A549 treated with Mapracorat at 1 μM for 4 hours (cell line): ENCODE data around the gene ASTN1. TPM values are rescaled to one million over a fixed set of nuclear protein-coding genes. Genes with fewer than 3 reads are reported as not detected.

ENCODE experiments used
- total RNA-seq: library from RNA; stranded (reverse); fragments of 200-300 nt; extraction: Qiagen RNA extraction; gene quantifications from 5 replicates; pipeline ENCODE4 v1.2.3, GENCODE V29; 2022

The ASTN1 gene
- total RNA-seq, result not detected in 5 replicates

DNA sequence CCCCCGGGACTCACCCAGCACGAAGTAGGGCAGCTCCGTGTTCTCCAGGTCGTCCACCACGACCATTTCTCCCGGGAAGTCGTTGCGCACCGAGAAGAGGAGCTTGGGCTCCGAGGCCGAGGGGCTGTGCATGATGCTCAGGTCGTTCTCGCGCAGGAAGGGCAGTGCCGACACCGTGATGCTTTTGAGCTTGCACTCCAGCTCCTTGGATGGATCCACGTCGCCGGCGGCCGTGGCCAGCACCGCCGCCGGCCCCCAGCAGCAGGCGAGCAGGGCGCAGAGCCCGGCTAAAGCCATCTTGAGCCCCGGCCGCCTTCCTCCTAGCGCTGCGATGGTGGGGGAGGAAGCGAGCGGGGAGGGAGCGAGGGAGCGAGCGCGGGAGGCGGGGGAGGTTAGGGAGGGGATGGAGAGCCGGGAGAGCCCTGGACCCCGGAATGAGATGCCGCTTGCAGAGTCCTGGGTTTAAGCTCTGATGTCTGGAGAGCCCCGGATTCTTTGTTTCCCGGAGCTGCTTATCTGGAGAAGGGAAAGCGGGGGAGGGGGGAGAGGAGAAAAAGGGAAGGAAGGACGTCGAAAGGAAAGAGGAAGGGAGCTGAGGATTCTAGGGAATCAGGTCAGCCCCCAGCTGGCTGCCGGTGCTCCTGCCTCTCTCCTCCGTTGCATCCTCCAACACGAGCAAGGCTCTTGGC lies at the start of gene ASTN1:
ASTN1 (minus strand) TSS at position 333 of the 689 bp plus-strand sequence; CDS start at position 297, 36 bp downstream.

DNA sequence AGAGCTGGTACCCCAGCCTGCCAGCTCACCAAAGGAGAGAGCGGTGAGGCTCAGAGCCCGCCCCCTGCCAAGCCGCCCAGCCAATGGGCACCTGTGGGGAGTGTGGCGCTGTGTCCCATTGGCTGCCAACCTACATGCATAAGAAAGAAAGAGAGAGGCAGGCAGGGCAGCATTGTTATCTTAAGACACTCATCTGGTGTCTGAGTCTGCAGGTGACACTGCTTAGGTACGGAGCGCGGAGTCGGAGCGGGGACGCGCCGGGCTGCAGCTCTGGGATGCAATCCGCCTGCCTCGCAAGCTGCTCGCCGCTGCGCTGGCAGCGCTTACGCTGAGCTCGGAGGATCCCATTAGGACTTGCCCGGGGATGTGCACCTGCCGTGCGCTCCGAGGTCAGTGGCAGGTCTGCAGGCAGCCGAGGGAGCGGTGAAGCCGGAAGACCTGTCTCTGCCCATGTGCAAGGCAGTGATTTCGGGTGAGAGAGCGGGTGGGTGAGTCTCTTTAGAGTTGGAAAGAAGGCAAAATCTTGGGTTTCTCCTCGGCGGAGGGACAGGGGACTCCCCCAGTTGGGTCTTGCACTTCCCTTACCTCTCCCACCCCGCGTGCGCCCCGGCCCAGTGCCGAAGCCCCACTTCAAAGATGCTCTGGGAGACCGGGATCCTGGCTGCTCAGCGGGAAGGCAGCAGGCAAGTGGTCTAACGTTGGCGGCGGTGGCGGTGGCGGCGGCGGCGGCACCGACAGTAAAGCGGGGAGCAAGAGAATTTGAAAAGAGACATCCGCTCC lies 6.4 kb upstream of the ASTN1 start, which contains the start of gene BRINP2:
BRINP2 (plus strand) TSS at position 203 of the 780 bp plus-strand sequence. CDS start 58,919 bp downstream, outside the sequence.

Other genes with a start within 250 kb of the ASTN1 start
- 0.08 to 0.15 TPM (median 0.13 TPM) in 5 replicates for gene BRINP2, start 6.2 kb upstream of the ASTN1 start, total RNA-seq